NCI-H187 treated with DMSO at 0.1 percent for 48 hours (cell line): ENCODE measurements around the gene PLXDC2.

Source experiments
- DNase-seq: peaks from one replicate; lab custom pipeline; 2025; lab: John Stamatoyannopoulos, UW

The PLXDC2 gene

GRCh38 chr10:19941206-19941880 is 125.1 kb downstream of the PLXDC2 start:
- no peak for DNase-seq

DNA sequence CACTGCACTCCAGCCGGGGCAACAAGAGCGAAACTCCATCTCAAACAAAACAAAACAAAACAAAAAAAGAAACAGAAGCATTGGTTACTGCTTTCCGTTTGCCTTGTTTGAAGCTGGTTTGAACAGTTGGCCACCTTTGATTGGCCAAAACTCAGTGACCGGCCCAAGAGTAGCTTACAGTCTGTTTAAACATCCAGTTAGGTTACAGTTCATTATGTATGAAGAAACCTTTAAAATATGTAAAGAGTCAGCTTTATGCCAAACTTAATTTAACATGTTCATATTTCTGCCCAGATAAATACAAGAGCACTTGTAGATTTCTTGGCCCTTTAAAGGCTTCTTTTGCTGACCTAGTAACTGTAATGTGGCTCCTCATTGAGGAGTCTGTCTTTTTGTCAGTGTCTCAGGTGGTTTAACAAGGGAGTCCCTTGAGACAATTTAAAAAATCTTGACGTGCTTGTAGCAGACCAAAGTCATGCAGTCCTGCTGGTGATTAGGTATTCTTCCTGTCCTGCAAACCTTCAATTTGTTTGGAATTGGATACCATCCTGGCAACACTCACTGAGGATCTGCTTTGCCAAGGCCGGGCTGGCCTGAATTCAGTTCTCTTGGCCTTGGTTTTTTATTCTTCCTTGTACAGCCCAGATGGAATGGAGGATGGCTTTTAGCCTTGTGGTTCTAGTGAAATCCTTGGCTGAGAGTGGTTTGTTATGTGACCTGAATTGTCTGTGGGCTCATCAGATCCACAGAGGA is 128.9 kb downstream of the PLXDC2 start:
- no peak for DNase-seq

DNA sequence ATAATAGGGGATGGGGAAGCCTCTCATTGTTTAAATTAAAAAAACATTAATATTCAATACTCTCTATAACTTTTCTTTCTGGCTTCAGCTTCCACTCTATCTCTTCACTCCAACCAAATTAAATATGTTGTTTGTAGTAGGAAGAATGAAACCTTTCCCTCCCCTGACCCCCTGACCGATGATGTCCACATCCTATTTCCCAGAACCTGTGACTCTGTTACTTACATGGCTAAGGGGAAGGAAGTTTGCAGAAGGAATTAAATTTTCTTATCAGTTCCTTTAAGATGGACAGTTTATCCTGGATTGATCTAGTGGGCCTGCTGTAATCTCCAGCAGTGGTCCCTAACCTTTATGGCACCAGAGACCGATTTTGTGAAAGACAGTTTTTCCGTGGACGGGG is 130.0 kb downstream of the PLXDC2 start:
- no peak for DNase-seq

GRCh38 chr10:19946791-19947190 is 130.6 kb downstream of the PLXDC2 start:
- no peak for DNase-seq

DNA sequence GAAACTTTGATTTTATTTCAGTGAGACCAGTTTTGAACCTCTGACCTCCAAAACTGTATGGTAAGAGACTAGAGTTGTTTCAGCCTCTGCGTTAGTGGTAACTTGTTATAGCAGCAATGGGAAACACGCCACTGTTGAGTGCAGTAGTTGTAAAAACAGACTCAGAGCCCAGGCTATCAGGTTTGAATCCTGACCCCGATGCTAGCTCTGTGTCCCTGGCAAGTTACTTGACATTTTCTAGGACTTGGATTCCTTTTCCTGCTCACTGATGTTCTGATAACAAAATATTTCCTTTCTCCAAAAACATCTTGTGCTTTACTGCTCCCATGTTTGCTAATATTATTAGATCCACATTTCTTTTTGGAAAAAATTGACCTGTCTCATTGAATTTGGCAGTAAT is 131.0 kb downstream of the PLXDC2 start:
- no peak for DNase-seq

DNA sequence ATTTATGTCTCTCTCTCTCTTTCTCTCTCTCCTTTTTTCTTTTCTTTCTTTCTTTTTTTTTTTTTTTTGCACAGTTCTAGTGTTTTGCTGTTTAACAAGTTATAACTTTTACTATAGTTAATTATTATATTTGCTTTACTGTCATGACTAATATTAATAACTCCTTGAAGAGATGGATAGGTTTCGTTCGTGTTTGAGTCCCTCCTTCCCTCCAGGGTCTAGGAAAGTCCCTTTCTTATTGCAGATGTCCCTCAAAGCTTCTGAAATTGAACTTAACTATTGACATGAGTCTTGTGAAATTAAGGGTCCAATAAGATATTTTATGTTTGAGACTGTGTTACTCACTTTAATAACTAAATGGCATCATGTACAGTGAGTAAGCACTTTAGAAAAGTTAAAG is 131.4 kb downstream of the PLXDC2 start:
- no peak for DNase-seq

DNA sequence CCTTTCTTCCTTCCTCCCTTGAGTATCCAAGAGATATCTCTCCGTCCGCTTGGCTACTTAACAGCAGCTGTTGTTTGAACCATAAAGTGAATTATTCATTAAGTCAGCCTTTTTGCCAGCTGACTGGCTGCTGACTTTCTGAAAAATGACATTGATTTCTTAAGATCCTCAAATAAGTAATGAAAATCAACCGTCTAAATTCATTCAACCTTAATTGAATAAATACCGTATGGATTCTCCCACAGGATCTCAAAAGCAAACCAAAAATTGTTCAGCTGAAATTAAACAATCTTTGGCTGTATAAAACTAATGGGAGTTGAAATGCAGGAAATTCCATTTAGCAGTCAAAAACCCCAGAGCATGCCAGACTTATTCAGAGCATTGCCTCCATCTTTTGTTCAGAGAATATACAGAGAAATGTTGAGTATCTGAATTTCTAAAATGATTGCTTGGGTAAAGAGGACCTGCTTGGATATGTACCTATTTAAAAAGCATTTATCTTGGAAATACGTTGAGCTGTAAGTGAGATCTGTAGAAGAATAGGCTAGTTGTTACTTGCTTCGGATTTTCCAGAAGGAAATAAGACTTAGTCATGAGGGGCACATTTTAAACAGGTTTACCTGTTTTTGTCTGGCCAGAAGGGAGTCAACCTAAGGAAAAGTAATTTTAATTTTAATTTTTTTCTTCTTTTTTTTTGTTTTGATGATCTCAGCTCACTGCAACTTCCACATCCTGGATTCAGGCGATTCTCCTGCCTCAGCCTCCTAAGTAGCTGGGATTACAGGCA is 136.2 kb downstream of the PLXDC2 start:
- DNase-seq, result no peak

- no peak for DNase-seq
Observed at GRCh38 chr10:19954601-19955000, 138.4 kb downstream of the PLXDC2 start.

- DNase-seq, result no peak
Observed at GRCh38 chr10:19956516-19957032, 140.3 kb downstream of the PLXDC2 start.

DNA sequence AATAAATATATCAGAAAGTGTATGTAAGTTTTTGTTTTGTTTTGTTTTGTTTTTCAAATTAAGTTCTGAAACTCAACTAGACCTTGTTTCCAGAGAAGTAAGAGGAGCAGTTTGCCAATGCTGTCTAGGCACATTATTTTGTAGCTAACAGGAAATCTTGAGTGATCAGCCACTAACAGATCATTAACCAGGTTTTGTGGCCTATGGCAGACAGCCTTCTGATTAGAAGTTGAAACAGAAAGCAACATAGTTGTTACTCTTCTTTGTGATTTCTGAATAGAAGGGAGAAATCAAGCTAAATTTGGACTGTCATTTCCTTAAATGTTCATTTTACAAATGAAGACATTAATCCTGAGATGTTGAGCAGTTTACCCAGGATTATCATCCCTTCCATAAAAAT is 142.6 kb downstream of the PLXDC2 start:
- no peak for DNase-seq

DNA sequence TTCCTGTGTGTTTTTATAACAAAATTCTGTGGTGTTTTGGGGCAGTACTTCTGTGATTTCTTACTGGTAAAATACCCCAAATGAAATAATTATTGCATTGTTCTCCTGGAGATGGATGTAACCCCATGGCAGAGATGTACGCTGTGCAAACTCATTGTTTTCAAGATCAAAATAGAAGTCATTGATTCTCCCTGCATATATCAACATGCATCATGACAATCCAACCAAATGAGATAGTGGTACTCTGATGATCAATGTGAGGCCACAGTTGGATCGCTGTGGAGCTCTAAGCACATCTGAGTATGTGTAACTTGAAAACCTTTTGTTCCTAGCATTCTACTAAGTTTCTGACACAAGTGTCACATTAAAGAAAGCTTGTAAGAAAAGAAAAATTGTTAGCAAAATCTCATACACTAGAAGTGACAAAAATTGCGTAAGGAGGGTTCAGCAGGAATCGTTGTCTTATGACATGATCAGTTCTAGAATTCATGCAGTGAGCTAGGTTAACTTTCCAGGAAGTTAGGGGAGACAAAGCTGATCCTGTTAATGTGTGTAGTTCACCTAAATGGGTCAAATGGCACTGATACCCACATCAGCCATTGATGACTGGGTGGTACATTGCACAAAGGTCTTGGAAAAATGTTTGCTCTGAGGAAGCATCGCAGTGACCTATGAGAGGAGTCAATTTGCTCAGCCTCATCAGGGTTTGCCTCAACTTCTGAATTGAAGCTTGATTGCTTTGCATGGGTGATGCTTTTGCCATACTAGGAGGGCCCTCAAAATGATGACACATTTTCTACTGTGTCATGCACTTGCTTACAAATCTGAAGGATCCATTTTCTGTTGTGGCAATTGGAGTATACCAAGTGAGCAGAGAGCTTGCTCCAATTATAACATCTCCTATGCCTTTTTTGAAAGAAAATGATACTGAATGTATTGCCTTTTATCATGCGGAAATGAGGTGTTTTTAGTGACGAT is 145.1 kb downstream of the PLXDC2 start:
- DNase-seq, result no peak

- no peak for DNase-seq
Observed at GRCh38 chr10:19964625-19965024, 148.4 kb downstream of the PLXDC2 start.

DNA sequence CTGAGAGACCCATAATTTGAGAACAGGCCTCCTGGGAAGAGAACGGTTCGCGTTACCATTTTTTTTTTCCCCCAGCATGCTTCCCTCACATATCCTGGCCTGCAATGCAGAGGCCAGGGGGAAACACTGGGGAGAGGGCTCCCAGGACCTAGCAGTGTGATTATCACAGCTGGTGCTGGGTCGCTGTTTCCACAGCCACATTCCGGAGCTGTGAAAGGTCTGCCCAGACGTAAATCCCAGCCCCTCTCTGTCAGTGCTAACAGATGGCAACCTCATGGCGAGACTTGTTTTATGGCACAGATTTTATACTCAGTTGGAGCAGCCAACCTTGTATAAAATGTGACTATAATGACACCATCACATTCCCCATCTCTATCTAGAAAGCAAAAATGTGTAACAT is 150.5 kb downstream of the PLXDC2 start:
- DNase-seq, result no peak

DNA sequence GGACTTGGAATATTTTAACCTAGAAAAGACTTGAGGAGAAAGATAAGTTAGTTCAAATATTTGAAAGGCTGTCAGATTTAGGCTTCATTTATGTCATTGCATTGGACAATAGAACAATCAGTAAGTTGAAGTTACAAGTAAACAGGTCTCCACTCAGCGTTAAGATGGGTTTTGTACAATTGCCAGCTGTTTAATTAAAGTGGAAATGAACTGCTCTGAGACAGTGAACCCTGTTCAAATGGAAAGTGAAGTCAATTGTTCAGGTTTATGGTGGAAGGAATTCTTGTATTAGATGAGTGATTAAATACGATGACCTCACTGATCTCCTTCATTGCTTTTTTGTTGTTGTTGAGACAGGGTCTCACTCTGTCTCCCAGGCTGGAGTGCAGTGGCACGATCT is 151.7 kb downstream of the PLXDC2 start:
- DNase-seq, result no peak

DNA sequence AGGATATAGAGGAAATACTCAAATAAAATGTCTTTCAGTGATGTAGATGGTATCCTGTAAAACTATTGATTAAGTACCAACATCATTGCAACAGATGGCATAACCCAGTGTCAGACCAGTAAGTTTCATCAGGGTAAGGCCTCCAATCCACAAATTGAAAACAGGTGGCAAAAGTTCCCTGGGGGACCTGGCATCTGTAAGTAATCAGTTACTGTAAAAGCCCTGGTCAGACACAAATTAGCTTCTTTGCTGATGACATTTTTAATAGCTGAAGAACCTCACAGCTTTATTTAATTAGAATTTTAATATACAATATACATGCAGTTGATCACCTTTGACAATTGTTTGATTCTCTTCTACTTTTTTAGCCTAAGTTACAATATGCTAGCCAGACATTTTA is 152.5 kb downstream of the PLXDC2 start:
- no peak for DNase-seq

GRCh38 chr10:19970256-19970655 is 154.0 kb downstream of the PLXDC2 start:
- DNase-seq, result no peak

DNA sequence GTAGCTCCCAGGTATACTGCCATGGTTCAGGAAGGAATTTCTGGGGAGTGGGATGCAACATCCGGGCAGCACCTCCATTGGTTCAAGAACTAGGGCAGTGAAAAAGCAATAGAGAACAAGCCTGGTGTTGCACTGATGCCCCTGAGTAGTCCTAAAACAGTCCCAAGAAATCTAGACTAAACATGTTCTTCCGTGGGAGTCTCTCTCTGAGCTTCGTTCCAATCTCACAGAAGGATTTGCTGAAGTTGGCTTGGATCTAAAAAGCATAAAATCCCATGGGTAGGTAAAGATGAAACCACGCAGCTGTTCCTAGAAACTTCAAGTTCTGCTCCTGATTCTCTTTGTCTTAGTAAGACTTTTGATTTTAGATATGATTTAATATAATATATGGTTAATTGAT is 154.5 kb downstream of the PLXDC2 start:
- DNase-seq, result no peak

- DNase-seq, result no peak
Observed at GRCh38 chr10:19971343-19972052, 155.3 kb downstream of the PLXDC2 start.

- no peak for DNase-seq
Observed at GRCh38 chr10:19974138-19974537, 157.9 kb downstream of the PLXDC2 start.

GRCh38 chr10:19974554-19974953 is 158.3 kb downstream of the PLXDC2 start:
- DNase-seq, result no peak

DNA sequence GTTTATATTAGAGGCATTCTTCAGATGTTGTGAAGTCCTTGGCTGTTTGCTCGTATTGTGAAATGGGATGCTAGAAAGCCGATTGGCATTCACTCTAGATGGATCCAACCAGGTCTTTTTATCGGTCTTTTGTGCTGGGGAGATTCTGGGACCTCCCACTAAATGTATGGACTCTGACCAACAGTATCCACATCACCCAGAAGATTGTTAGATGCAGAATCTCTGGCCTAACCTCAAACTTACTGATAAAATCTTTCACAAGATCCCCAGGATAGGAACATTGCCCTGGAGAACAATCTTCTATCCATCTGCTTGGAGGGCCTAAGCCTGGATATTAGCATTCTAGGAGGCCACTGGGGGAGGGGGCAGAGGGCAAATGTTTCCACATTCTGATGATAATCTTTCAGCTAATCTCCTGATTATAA is 160.9 kb downstream of the PLXDC2 start:
- DNase-seq, result no peak
